Measurements from ENCODE around the gene TRAPPC11.

GRCh38 chr4:183657564-183657963, 1.5 kb upstream of the TRAPPC11 start:
- TF ChIP-seq CTCF (IDR thresholded peaks at IDR 0.05; ENCODE audit: low read depth, low read length): no peak
- no peak for TF ChIP-seq MAX (IDR thresholded peaks at IDR 0.05; ENCODE audit: low read depth, low read length)
- TF ChIP-seq POLR2A (IDR thresholded peaks at IDR 0.05; ENCODE audit: extremely low read depth, insufficient read length): no peak
- no peak for TF ChIP-seq MYC (IDR thresholded peaks at IDR 0.05; ENCODE audit: low read depth, low read length)
